GM12892 (cell line): Measurements from ENCODE around the gene ADRM1.

Experiments used
- DNase-seq: peaks from one replicate; pipeline ENCODE4 v3.0.0; 2011; ENCODE audit not compliant: insufficient read length
- FAIRE-seq: peaks from 2 replicates; lab custom pipeline; 2011; peaks lifted over from hg19 to GRCh38; lab: Jason Lieb, UNC
- POLR2A ChIP-seq: IDR thresholded peaks from 2 replicates; pipeline ENCODE4 v1.6.1; 2011; ENCODE audit warnings: low read depth, low read length, control low read depth
- POLR2AphosphoS5 ChIP-seq: IDR thresholded peaks from 2 replicates; pipeline ENCODE4 v1.6.1; 2011; ENCODE audit warnings: low read depth, low read length, control low read depth
- TAF1 ChIP-seq: IDR thresholded peaks from 2 replicates; pipeline ENCODE4 v1.6.1; 2011; ENCODE audit warnings: low read depth, mild to moderate bottlenecking, control low read depth, low read length, borderline replicate concordance

The ADRM1 gene

DNA sequence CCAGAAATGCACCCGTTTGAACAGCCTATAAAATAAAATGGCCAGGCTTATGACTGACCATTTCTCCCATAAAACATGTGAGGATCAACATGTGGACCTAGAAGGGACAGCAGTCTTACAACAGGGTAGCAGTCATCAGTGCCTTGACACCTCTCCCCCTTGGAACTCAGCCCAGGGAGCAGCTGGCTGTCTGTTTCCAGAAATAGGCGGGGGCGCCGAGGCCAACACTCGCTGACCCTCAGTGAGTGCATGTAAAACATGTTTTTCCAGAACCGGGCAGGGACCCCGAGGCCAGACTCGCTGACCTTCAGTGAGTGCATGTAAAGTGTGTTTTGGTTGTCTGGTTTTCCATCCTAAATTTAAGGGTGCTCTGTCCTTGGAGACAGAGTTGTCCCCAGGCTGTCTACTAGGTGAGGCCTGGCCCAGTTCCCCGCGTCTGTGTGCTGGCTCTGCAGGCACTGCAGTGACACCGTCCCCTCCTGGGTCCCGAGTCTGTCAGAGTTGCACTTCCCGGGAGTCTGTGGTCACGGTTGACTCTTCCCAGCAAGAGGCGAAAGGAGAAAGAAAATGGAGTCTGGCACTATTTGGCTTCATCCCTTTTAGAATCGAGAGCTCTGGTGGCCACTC is 19.8 kb upstream of the ADRM1 start:
- no peak for TF ChIP-seq TAF1
- no peak for TF ChIP-seq POLR2AphosphoS5
- TF ChIP-seq POLR2A, result no peak
- DNase-seq (no peak), FAIRE-seq (no peak)

DNA sequence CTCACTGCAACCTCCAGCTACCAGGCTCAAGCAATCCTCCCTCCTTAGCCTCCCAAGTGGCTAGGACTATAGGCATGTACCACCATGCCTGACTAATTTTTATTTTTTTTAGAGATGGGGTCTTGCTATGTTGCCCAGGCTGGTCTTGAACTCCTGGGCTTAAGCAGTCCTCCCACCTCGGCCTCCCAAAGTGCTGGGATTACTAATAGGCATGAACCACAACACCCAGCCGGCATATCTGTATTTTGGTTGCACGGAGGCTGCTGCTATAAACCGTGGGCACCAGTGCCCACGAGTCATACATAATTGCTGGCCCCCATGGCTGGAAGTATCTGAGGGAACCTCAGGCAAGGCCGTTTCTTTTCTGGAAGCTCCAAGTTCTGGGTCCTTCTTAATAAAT is 18.3 kb upstream of the ADRM1 start:
- DNase-seq (no peak), FAIRE-seq (no peak)
- TF ChIP-seq POLR2A, result no peak
- no peak for TF ChIP-seq TAF1
- TF ChIP-seq POLR2AphosphoS5, result no peak

DNA sequence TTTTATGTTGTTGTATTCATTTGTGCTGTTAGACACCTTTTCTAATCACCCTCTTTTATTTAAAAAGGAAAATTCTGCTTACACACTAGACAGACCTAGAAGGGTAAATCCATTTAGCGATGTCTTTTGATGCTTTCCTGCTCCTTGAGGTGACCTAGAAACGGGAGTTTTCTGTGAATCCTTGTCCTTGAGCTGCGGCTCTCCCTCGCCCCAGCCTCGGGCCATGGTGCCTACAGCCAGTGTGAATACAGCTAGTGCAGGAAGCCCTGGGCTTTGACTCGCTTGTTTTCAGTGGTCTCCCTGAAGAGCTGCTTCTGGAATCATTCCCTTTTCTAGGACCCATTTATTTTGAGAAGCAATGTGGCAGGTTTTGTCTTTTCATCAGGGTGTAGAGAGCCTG is 17.6 kb upstream of the ADRM1 start:
- FAIRE-seq (no peak), DNase-seq (no peak)
- TF ChIP-seq TAF1 (no peak), POLR2AphosphoS5 (no peak), POLR2A (no peak)

- DNase-seq (no peak), FAIRE-seq (no peak)
- no peak for TF ChIP-seq POLR2AphosphoS5
- TF ChIP-seq POLR2A, result no peak
- TF ChIP-seq TAF1, result no peak
Observed at GRCh38 chr20:62285722-62286121, 17.1 kb upstream of the ADRM1 start.

DNA sequence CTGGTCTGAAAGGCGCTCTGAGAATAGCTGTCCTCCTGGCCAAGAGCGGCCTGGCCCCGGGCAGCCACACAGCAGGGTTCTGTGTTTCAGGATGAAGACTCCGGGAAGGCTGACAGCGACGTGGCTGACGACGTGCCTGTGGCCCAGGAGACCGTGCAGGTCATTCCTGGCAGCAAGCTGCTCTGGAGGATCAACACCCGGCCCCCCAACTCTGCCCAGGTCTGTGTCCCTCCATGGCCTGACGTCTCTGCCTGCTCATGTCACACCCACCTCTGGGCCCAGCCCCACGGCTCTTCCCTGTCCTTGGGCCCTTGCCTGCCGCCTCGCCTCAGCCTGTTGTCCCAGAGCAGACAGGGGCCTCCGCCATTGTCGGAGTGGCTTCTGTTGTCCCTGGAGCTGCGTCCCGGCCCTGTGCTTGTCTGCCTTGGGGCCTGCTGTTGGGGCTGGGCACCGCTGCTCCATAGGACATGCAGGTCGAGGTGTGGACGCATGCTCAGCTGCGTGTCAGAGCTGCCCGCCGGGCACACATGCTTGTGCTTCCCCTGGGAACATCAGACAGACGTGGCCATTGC is 16.2 kb upstream of the ADRM1 start:
- FAIRE-seq (no peak), DNase-seq (no peak)
- TF ChIP-seq POLR2A (no peak), POLR2AphosphoS5 (no peak), TAF1 (no peak)

- TF ChIP-seq TAF1 (no peak), POLR2AphosphoS5 (no peak), POLR2A (no peak)
- DNase-seq (no peak), FAIRE-seq (no peak)
Observed at GRCh38 chr20:62287129-62287528, 15.7 kb upstream of the ADRM1 start.

DNA sequence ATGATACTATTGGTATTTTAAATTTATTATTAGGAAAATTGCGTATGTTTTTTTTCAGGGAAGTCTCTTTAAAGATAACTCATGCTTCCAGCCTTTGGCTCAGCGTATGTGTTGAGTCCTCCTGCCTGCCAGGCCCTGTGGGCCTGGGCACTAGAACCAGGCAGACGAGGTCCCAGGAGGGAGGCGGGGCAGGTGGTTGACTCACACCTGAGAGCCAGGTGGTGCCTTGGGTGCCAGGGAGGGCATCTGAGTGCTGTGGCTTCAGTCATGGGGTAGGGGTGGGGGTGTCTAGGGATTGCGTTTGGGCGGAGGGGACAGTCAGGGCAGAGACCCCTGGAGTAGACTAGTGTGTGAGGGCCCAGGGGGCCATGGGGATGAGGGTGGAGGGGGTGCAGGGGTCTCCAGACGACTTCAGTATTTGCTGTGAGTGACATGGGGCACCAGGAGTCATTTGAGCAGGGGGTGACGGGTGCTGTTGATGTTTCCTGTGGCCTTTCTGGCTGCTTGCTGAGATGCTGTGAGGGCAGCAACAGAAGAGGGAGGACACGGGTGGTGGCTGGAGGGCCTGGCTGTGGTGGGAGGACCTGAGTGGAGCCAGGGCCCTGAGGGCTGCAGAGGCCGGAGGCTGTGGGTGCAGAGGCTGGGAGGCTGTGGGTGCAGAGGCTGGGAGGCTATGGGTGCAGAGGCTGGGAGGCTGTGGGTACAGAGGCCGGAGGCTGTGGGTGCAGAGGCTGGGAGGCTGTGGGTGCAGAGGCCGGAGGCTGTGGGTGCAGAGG is 14.8 kb upstream of the ADRM1 start:
- FAIRE-seq (no peak), DNase-seq (no peak)
- TF ChIP-seq POLR2A (no peak), POLR2AphosphoS5 (no peak), TAF1 (no peak)

- no peak for DNase-seq
- no peak for FAIRE-seq
- TF ChIP-seq POLR2A (no peak), POLR2AphosphoS5 (no peak), TAF1 (no peak)
Observed at GRCh38 chr20:62288535-62289105, 14.2 kb upstream of the ADRM1 start.

DNA sequence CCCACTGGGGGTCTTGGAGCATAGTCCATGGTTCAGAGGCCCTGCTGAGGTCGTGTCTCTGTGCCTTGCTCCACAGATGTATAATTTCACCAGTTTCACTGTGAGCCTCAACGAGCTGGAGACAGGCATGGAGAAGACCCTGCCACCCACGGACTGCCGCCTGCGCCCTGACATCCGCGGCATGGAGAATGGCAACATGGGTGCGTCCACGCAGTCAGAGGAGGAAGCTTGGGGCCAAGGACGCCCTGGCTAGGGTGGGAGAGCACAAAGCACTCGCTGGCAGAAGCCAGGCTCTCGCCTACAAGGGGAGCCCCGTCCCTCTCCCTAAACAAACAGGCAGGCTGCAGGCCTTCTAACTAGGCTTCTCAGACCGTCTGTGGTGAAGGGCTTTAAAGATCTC is 13.7 kb upstream of the ADRM1 start:
- TF ChIP-seq TAF1 (no peak), POLR2AphosphoS5 (no peak), POLR2A (no peak)
- FAIRE-seq, result no peak
- no peak for DNase-seq

DNA sequence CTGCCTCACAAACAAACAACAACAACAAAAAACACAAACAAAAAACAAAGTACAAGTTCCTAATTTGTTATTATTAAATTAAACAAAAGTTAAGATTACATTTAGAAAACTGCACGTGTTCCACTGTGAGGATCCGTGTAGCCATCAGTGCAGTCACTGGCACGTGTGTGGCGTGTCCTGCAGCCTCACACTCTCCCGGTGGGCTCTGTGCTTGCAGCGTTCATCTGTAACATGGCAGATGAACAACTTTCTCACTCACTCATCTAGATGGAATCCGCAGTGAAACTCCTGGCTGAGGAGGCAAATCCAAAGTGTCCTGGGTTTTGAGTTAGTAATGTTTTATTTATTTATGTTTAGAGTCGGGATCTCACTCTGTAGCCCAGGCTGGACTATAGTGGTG is 12.9 kb upstream of the ADRM1 start:
- FAIRE-seq (no peak), DNase-seq (no peak)
- no peak for TF ChIP-seq POLR2A
- no peak for TF ChIP-seq TAF1
- TF ChIP-seq POLR2AphosphoS5, result no peak

DNA sequence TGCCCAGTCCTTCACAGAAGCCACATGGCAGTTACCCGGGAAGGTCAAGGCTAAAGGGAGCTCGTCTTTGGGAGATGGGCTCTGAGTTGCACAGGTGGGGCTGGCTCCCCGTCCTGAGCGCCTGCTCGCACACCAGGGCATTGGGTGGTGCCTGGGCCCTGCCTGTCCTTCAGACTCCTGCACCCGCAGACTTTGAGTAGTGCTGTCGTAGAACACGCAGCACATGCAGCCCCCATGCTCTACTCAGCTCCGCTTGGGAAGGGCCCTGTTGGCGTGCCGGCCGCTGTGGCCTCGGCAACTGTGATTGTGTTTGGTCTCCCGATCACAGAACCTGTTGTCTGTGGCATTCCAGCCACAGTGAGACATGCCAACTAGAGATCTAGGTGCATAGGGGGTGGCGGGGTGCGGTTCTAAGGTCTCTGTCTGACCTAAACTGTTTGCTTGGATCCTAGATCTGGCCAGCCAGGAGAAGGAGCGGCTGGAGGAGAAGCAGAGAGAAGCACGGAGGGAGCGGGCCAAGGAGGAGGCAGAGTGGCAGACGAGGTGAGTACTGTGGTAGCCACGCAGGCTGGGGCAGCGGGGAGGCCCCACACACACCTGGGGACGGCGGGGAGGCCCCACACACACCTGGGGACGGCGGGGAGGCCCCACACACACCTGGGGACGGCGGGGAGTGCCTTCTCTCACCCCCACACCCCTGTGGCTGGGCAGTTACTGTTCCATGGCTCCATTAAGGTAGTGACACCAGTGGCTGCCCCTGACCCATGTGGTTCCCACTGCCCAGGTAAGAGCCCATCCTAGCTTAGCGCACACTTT is 11.3 kb upstream of the ADRM1 start:
- no peak for FAIRE-seq
- no peak for DNase-seq
- no peak for TF ChIP-seq TAF1
- TF ChIP-seq POLR2AphosphoS5, result no peak
- no peak for TF ChIP-seq POLR2A
